Testis (tissue), 2 donors: Measurements from ENCODE around the gene LPAR2.

Source experiments
- POLR2A ChIP-seq: fragments of 450-650 bp; IDR thresholded peaks from one replicate; pipeline ENCODE4 v1.6.1; 2017; ENCODE audit warnings: antibody characterized with exemption, mild to moderate bottlenecking, moderate library complexity
- TF ChIP-seq, protein P1 (sequence below), 3 experiments: fragments of 450-650 bp in 2 of 3; fragments of 200-600 bp in 1 of 3; sonication (generic) in 1 of 3; IDR thresholded peaks; one replicate each; pipeline ENCODE4 v1.5.1; 2016 to 2019; ENCODE audit warnings: antibody characterized with exemption in 3 of 3, mild to moderate bottlenecking in 2 of 3, moderate library complexity in 1 of 3

DNA sequence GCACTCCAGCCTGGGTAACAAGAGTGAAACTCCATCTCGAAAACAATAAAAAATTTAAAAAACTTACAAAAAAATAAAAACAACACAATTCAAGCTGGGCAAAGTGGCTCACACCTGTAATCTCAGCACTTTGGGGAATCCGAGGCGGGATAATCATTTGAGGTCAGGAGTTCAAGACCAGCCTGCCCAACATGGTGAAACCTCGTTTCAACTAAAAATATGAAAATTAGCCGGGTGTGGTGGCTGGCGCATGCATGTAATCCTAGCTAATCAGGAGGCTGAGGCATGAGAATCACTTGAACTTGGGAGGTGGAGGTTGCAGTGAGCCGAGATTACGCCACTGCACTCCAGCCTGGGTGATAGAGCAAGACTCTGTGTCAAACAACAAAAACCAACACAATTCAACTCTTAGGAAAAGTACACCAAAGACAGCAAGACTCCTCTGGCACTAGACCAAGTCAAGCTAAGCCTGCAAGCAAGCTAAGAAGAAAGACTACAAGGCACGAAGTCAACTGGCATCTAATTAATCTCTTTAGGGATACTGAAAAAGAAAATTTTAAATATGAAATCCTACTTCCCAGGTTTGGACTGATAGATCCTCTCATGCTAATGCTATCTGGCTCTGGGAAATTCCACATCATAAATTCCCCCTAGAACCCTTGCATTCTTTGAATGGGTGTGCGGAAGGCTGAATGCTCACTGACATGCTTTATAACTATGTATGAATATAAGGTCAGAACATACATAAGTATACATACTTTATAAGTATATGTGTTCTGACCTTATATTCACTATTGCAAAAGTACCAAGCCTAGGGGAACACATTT lies 17.4 kb downstream of the LPAR2 start:
- TF ChIP-seq, protein P1, sequence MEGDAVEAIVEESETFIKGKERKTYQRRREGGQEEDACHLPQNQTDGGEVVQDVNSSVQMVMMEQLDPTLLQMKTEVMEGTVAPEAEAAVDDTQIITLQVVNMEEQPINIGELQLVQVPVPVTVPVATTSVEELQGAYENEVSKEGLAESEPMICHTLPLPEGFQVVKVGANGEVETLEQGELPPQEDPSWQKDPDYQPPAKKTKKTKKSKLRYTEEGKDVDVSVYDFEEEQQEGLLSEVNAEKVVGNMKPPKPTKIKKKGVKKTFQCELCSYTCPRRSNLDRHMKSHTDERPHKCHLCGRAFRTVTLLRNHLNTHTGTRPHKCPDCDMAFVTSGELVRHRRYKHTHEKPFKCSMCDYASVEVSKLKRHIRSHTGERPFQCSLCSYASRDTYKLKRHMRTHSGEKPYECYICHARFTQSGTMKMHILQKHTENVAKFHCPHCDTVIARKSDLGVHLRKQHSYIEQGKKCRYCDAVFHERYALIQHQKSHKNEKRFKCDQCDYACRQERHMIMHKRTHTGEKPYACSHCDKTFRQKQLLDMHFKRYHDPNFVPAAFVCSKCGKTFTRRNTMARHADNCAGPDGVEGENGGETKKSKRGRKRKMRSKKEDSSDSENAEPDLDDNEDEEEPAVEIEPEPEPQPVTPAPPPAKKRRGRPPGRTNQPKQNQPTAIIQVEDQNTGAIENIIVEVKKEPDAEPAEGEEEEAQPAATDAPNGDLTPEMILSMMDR (IDR thresholded peaks at IDR 0.05): no peak
- no peak for TF ChIP-seq POLR2A
